Psoas muscle (tissue), 8 donors: Measurements from ENCODE around the gene ADAMTSL1. TPM values are rescaled to one million over a fixed set of nuclear protein-coding genes. Genes with fewer than 3 reads are reported as not detected.

Experiments used
- ATAC-seq, 4 donors: fragments of 200-7000 bp; cut with Tn5 transposase; one replicate each; pipeline ENCODE4 v1.9.1; 2020; ENCODE audit warnings: moderate library complexity in 3 of 4, mild to moderate bottlenecking in 2 of 4
- DNase-seq, 2 donors: peaks; one replicate each; pipeline ENCODE4 v3.0.0-alpha.2; 2020
- H3K27ac ChIP-seq: fragments of 200-600 bp; one replicate; pipeline ENCODE4 v1.8.0; 2022
- H3K27me3 ChIP-seq, 3 donors: fragments of 200-600 bp in 1 of 3; one replicate each; pipeline versions ENCODE4 v1.6.1 to v1.8.0; 2013 to 2022; ENCODE audit warnings: low read length in 2 of 3, mild to moderate bottlenecking in 2 of 3, moderate library complexity in 1 of 3; ENCODE audit not compliant: insufficient read depth in 3 of 3
- H3K36me3 ChIP-seq, 2 donors: fragments of 200-600 bp in 1 of 2; one replicate each; pipeline versions ENCODE4 v1.6.1 to v1.8.0; 2013 to 2022; ENCODE audit warnings: low read depth in 1 of 2, mild to moderate bottlenecking in 1 of 2, moderate library complexity in 1 of 2; ENCODE audit not compliant: insufficient read depth in 1 of 2
- H3K4me1 ChIP-seq: fragments of 200-600 bp; one replicate; pipeline ENCODE4 v1.8.0; 2022
- H3K4me3 ChIP-seq: fragments of 200-600 bp; one replicate; pipeline ENCODE4 v1.8.0; 2022; ENCODE audit warnings: mild to moderate bottlenecking
- H3K9me3 ChIP-seq: fragments of 200-600 bp; one replicate; pipeline ENCODE4 v1.8.0; 2022
- CTCF ChIP-seq: fragments of 200-600 bp; IDR thresholded peaks from one replicate; pipeline ENCODE4 v1.8.0; 2022; ENCODE audit warnings: antibody characterized with exemption
- WGBS, 3 donors: extraction: QIAGEN DNeasy Blood & Tissue Kit; methylation state at CpG; one replicate each; pipeline versions ENCODE4 v1.1.6 to v1.1.7; 2013; 5-methylcytosine and 5-hydroxymethylcytosine counted together
- intact Hi-C, 2 donors: fragments of 100-400 bp; cut with DNase I; formaldehyde crosslinking; loops; one replicate each; pipeline versions ENCODE4 v1.11.0 to v1.14.2; 2022
- polyA plus RNA-seq, 3 donors: library from polyadenylated mRNA; stranded (reverse); fragments of 200-250 nt; gene quantifications; one replicate each; pipeline ENCODE4 v1.2.3, GENCODE V29; 2013
- total RNA-seq, 4 donors: library from RNA; stranded (reverse); fragmentation: NEBNext Ultra II Directional in 2 of 4; extraction: Animal tissue kit (Norgen Biotek cat#: 25700) in 2 of 4; gene quantifications; one replicate each; pipeline versions ENCODE4 v1.2.1 to v1.2.4, GENCODE V29; 2021 to 2023
- donor health status: healthy with polysubstance abuse.
- donor health status: DM: no; HTN: no; CAD: no; lungs with moderate emphysema.
- donor health status: Bipolar disorder and iron deficiency.
- donor health status: healthy.
- donor health status: DM: yes; HTN: yes; CAD: no.
- donor health status: DM: no; HTN: no; CAD: no.
- donor health status: DM: no; HTN: no; CAD: no.
- donor health status: DM: yes; HTN: yes; CAD: no.

ADAMTSL1 gene
- total and polyA plus RNA-seq, 7 donors = 0.08 to 0.57 (median 0.28) TPM

- Histone ChIP-seq H3K27ac (no peak overlapping the region), H3K4me3 (no peak overlapping the region), H3K36me3 (no peaks in the 10 kb centered on the region), H3K4me1 (no peaks in the 10 kb centered on the region), H3K9me3 (no peaks in the 10 kb centered on the region), H3K27me3 (no peaks in the 10 kb centered on the region)
- 91 to 96% (median 93%) methylated on average over 6 of the region's 6 CpGs for WGBS, 3 donors
- intact Hi-C loops = no loop called here
- no peak for ATAC-seq
- no peak for DNase-seq
- TF ChIP-seq CTCF = no peak
Measured at GRCh38 chr9:18826248-18826647, 352.3 kb downstream of the ADAMTSL1 start.

GRCh38 chr9:18829066-18829465, 355.1 kb downstream of the ADAMTSL1 start:
- no peak overlapping the region for H3K4me3 ChIP-seq
- no peaks in the 10 kb centered on the region for H3K9me3 ChIP-seq
- no peaks in the 10 kb centered on the region for H3K27me3 ChIP-seq
- no peaks in the 10 kb centered on the region for H3K4me1 ChIP-seq
- intact Hi-C loops = no loop called here
- ATAC-seq (no peak), DNase-seq (no peak)
- WGBS, 3 donors = 86 to 92% (median 88%) methylated on average over 3 of the region's 3 CpGs
- no peak overlapping the region for H3K27ac ChIP-seq
- no peaks in the 10 kb centered on the region for H3K36me3 ChIP-seq
- TF ChIP-seq CTCF = no peak

GRCh38 chr9:18829873-18830272, 355.9 kb downstream of the ADAMTSL1 start:
- Histone ChIP-seq H3K27me3 (no peaks in the 10 kb centered on the region), H3K4me3 (no peak overlapping the region), H3K27ac (no peak overlapping the region), H3K9me3 (no peaks in the 10 kb centered on the region), H3K4me1 (no peaks in the 10 kb centered on the region), H3K36me3 (no peaks in the 10 kb centered on the region)
- intact Hi-C loops = loop anchor here in 1 of 2 donors (10.0 kb wide), 1 partner anchor 125 kb away; no protein-coding TSS in a partner anchor
- 44 to 54% (median 44%) methylated on average over 5 of the region's 5 CpGs for WGBS, 3 donors
- no peak for TF ChIP-seq CTCF
- ATAC-seq (no peak), DNase-seq (no peak)

- Histone ChIP-seq H3K27ac (no peak overlapping the region), H3K4me3 (no peak overlapping the region), H3K27me3 (no peaks in the 10 kb centered on the region), H3K9me3 (no peaks in the 10 kb centered on the region), H3K4me1 (no peaks in the 10 kb centered on the region), H3K36me3 (no peaks in the 10 kb centered on the region)
- DNase-seq (no peak), ATAC-seq (no peak)
- intact Hi-C loops = loop anchor here in 1 of 2 donors (10.0 kb wide), 1 partner anchor 130 kb away; no protein-coding TSS in a partner anchor
- WGBS, 3 donors = 94 to 99% (median 95%) methylated on average over 4 of the region's 4 CpGs
- TF ChIP-seq CTCF = no peak
Measured at GRCh38 chr9:18834740-18835361, 360.9 kb downstream of the ADAMTSL1 start.

- no peak for DNase-seq
- no peak overlapping the region for H3K27ac ChIP-seq
- intact Hi-C loops = loop anchor here in 1 of 2 donors (10.0 kb wide), 1 partner anchor 133 kb away; no protein-coding TSS in a partner anchor
- H3K9me3 ChIP-seq = no peaks in the 10 kb centered on the region
- no peak for TF ChIP-seq CTCF
- no peaks in the 10 kb centered on the region for H3K4me1 ChIP-seq
- 79 to 88% (median 85%) methylated on average over 5 of the region's 5 CpGs for WGBS, 3 donors
- H3K27me3 ChIP-seq = no peaks in the 10 kb centered on the region
- H3K4me3 ChIP-seq = no peak overlapping the region
- ATAC-seq = no peak
- H3K36me3 ChIP-seq = no peaks in the 10 kb centered on the region
Measured at GRCh38 chr9:18837402-18837801, 363.4 kb downstream of the ADAMTSL1 start.
